ENCODE measurements around the gene SRRM3. TPM values are rescaled to one million over a fixed set of nuclear protein-coding genes. Genes with fewer than 3 reads are reported as not detected.
"Not testable (repeated sequence)": the region's sequence is repeated elsewhere in the genome, so short reads cannot be mapped to it uniquely, and the experiment has no call there.

SRRM3 gene
- total RNA-seq, 1 experiment from 2014 or later, result 0.21 TPM

DNA sequence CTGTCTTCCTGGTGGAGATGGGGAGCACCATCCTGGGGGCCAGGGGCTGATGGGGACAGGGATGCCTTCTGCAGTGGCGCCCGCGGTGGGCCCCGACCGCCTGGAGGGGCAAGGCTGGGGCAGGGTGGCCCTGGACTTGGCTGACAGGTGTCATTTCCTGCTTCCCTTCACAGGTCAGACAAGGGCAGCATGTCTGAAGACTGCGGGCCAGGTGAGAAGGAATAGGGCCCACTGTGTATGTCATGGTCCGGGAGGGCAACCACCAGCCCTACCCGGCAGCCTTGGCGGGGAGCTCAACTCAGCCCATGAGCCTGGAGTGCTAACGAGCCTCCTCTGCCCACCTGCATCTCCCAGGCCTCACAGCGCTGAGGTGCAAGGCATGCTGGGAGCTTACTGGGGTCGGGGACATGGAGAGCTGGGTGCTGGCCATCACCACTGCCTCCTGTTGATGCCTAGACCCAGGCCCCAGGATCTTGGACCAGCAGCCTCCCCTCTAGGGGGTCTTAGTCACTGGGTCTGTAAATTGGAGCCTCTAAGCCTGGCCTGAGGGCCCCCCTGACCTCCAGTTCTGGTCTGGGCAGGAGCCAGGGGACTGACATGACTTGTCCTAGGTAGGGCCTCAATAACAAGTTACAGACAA, 28.0 kb upstream of the SRRM3 start:
- H3K4me1 Mint-ChIP-seq (ENCODE audit: low read depth, unreplicated experiment), result no peaks in the 10 kb centered on the region
- CTCF ChIA-PET, result interaction anchor here (0.6 kb wide), 1 partner anchor 42 kb away, joined by 7 read pairs; no protein-coding TSS in a partner anchor
- H3K36me3 Mint-ChIP-seq (ENCODE audit: insufficient read depth, unreplicated experiment), result peaks cover 5% of the 10 kb centered on the region
- BruUV-seq (replicated peaks), result no TSS peak
- H3K27ac Mint-ChIP-seq (ENCODE audit: unreplicated experiment), result no peak overlapping the region
- H3K9me3 Mint-ChIP-seq (ENCODE audit: low read depth, unreplicated experiment), result no peaks in the 10 kb centered on the region
- no peak for DNase-seq
- H3K4me3 Mint-ChIP-seq (ENCODE audit: low read depth, unreplicated experiment), result no peak overlapping the region
- intact Hi-C loops (cut with micrococcal nuclease; ENCODE audit: unreplicated experiment), result no loop called here
- TF ChIP-seq, protein P1, sequence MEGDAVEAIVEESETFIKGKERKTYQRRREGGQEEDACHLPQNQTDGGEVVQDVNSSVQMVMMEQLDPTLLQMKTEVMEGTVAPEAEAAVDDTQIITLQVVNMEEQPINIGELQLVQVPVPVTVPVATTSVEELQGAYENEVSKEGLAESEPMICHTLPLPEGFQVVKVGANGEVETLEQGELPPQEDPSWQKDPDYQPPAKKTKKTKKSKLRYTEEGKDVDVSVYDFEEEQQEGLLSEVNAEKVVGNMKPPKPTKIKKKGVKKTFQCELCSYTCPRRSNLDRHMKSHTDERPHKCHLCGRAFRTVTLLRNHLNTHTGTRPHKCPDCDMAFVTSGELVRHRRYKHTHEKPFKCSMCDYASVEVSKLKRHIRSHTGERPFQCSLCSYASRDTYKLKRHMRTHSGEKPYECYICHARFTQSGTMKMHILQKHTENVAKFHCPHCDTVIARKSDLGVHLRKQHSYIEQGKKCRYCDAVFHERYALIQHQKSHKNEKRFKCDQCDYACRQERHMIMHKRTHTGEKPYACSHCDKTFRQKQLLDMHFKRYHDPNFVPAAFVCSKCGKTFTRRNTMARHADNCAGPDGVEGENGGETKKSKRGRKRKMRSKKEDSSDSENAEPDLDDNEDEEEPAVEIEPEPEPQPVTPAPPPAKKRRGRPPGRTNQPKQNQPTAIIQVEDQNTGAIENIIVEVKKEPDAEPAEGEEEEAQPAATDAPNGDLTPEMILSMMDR (IDR thresholded peaks at IDR 0.05; ENCODE audit: unreplicated experiment), result no peak
- H3K27me3 Mint-ChIP-seq (ENCODE audit: unreplicated experiment), result no peaks in the 10 kb centered on the region

DNA sequence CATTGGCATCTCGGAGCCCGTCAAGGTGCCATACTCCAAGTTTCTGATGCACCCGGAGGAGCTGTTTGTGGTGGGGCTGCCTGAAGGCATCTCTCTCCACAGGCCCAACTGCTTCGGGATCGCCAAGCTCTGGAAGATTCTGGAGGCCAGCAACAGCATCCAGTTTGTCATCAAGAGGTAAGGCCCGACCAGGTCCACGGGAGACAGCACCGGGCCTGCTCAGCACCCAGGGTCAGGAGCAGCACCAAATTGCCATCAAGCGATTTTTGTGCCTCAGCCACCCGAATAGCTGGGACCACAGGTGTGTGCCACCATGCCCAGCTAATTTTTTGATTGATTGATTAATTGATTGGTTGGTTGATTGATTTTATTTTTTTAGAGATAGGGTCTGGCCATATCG, 24.7 kb upstream of the SRRM3 start:
- H3K9me3 Mint-ChIP-seq (ENCODE audit: low read depth, unreplicated experiment); DNase-seq; intact Hi-C loops (cut with micrococcal nuclease; ENCODE audit: unreplicated experiment); H3K4me1 Mint-ChIP-seq (ENCODE audit: low read depth, unreplicated experiment); H3K36me3 Mint-ChIP-seq (ENCODE audit: insufficient read depth, unreplicated experiment); BruUV-seq (replicated peaks); H3K27me3 Mint-ChIP-seq (ENCODE audit: unreplicated experiment); H3K4me3 Mint-ChIP-seq (ENCODE audit: low read depth, unreplicated experiment); H3K27ac Mint-ChIP-seq (ENCODE audit: unreplicated experiment): not testable (repeated sequence)
- CTCF ChIA-PET, result interaction anchor here (2.2 kb wide), 1 partner anchor 137 kb away, joined by 14 read pairs; no protein-coding TSS in a partner anchor

GRCh38 chr7:76179686-76180085, 22.0 kb upstream of the SRRM3 start:
- intact Hi-C loops (cut with micrococcal nuclease; ENCODE audit: unreplicated experiment), result loop anchor here (2.0 kb wide), 1 partner anchor 83 kb away; no protein-coding TSS in a partner anchor
- Mint-ChIP-seq H3K9me3 (ENCODE audit: low read depth, unreplicated experiment) (no peaks in the 10 kb centered on the region), H3K4me1 (ENCODE audit: low read depth, unreplicated experiment) (no peaks in the 10 kb centered on the region), H3K4me3 (ENCODE audit: low read depth, unreplicated experiment) (no peak overlapping the region), H3K27ac (ENCODE audit: unreplicated experiment) (no peak overlapping the region), H3K27me3 (ENCODE audit: unreplicated experiment) (no peaks in the 10 kb centered on the region), H3K36me3 (ENCODE audit: insufficient read depth, unreplicated experiment) (peaks cover 5% of the 10 kb centered on the region)
- TF ChIP-seq, protein P1 (IDR thresholded peaks at IDR 0.05; ENCODE audit: unreplicated experiment), result no peak
- CTCF ChIA-PET, result no interaction called here
- no TSS peak for BruUV-seq (replicated peaks)
- no peak for DNase-seq

DNA sequence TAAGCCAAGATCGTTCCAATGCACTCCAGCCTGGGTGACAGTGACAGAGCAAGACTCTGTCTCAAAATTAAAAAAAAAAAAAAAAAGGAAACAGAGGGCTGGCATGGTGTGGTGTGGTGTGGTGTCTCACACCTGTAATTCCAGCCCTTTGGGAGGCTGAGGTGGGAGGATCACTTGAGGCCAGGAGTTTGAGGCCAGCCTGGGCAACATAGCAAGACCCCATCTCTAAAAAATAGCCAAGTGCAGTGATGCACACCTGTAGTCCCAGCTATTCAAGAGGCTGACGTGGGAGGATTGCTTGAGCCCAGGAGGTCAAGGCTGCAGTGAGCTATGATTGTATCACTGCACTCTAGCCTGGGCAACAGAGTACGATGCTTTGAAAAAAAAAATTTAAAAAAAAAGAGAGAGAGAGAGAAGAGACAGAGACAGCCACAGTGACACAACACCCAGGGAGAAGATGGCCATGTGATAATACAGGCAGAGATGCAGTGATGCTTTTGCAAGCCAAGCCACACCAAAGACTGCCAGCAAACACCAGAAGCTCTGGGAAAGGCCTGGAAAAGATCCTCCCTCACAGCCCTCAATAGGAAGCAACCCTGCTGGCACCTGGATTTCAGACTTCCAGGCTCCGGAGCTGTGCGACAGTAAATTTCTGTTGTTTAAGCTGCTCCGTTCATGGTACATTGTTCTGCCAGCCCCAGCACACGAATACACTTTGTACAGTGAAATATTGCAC, 19.3 kb upstream of the SRRM3 start:
- CTCF ChIA-PET, result no interaction called here
- Mint-ChIP-seq H3K36me3 (ENCODE audit: insufficient read depth, unreplicated experiment) (peaks cover 5% of the 10 kb centered on the region), H3K27ac (ENCODE audit: unreplicated experiment) (no peak overlapping the region), H3K4me3 (ENCODE audit: low read depth, unreplicated experiment) (no peak overlapping the region), H3K27me3 (ENCODE audit: unreplicated experiment) (no peaks in the 10 kb centered on the region), H3K4me1 (ENCODE audit: low read depth, unreplicated experiment) (no peaks in the 10 kb centered on the region), H3K9me3 (ENCODE audit: low read depth, unreplicated experiment) (no peaks in the 10 kb centered on the region)
- no peak for DNase-seq
- intact Hi-C loops (cut with micrococcal nuclease; ENCODE audit: unreplicated experiment), result no loop called here
- TF ChIP-seq, protein P1 (IDR thresholded peaks at IDR 0.05; ENCODE audit: unreplicated experiment), result no peak
- no TSS peak for BruUV-seq (replicated peaks)

Data from Calu3 (cell line).